Measurements from ENCODE around the gene FOXN3.

FOXN3 gene

DNA sequence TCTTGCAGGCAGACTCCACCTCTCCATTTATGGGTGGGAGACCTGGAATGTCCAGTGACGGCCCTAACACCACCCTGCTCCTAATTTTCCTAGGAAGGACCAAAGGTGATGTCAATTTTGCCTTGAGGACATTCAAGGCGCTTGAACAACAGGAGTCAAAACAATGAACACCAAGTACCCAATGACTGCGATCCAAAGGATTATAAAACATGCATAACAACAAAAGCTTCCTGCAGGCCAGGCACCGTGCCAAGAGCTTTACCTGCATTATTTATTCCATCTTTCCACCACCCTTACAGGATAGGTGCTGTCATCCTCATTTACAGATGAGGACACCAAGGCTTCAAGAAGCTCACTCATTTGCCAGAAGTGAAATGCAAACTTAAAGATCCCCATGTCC, 15.2 kb upstream of the FOXN3 start:
- no peak for DNase-seq (ENCODE audit: low spot score)

DNA sequence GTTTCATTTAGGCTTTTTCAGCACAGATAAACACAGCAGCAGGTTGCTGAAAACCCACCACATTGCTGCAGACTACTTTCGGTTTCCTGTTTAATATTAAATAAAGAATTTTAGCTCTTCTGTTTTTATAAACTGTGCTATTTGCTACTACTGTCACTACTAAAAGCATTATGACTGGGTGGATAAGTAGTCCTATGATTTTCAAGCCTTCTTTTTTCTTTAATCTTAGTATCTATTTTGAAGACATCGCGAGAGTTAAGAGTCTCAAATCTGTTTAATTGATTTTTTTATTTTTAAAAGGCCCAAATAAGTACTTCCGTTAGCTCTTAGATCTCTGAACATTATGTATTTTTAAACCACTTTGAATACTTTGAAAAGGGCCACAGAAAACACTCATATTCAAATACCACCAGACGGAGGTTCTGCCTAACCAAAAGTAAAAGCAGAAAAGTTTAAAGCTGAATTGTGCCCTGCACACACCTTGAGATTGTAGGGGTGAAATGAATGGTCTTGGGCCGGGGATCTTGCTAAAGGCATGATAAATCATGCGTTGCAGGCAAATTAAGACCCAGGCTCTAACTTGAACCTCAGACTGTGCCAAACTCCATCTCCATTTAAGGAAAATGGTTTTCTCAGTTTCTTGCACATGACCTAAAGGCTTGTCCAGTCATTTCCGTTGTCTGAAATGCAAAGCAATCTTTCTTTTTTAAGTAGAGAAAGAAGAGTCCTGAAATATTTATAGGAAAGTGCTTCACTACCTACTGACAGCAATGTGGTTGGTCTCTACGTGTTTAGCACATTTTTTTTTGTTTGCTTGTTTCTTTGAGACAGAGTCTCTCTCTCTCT, 13.6 kb upstream of the FOXN3 start:
- DNase-seq (ENCODE audit: low spot score): no peak

DNA sequence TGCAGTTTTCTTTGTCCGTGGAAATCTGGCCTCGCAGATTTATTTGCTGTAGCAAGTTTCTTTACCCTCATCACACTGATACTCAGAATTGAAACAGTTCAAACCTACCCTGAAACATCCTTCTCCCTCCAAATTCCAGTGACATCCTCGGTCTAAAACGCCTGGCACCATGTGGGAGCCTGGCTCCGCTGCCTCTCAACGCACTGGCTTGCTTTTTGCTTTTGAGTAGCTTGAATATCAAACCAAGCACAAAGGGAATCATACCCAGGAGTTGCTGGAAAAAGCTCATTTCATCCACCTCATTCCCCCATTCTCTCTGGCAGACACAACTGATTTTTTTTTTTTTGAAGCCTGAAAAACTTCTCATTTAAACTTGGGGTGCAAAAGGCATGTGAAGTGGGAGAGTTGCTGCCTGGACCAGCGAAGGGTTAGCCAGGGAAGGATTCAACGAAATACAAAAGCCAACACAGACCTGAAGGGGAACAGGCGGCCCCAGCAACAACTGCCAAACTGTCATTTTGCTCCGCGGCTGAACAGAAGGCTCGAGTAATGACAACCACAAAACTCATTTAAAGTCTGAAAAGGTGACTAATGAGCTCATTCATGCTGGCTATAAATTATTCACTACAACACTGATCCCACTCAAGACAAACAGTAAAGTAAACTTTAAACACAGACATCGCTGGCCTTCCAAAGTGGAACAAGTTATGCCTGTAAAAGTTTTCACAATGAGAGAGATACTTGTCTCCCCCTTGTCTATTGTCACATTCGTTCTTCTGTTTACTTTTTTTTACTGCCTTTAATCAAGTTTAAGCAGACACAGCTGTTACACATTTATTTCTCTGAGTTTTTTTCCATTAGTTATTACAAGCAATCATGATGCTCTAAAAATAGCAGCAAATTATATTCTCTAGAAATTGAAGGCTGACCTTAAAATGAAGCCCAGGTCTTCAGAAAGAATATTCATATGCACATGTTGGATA, 12.5 kb upstream of the FOXN3 start:
- no peak for DNase-seq (ENCODE audit: low spot score)

- no peak for DNase-seq (ENCODE audit: low spot score)
Observed at GRCh38 chr14:89428546-89429198, 11.6 kb upstream of the FOXN3 start.

DNA sequence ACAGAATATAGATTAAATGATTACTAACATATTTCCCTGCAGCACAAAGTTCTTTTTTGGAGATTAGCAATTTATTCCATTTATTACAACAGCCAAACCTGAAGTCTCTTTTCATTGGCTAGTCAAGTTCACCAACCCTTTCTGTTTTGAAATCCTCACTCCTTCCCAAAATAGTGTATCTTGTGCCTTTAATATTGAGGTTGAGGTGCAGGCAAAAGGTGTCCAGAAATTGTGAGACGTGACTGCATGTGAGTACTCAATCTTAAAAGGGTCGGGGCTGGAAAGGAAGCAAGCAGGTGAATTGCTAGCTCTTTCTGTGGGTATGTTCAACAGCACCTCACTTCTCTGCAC, 11.1 kb upstream of the FOXN3 start:
- no peak for DNase-seq (ENCODE audit: low spot score)

GRCh38 chr14:89427426-89428172, 10.6 kb upstream of the FOXN3 start:
- DNase-seq (ENCODE audit: low spot score): no peak

GRCh38 chr14:89425931-89426330, 8.9 kb upstream of the FOXN3 start:
- peak; percentile 47 for DNase-seq (ENCODE audit: low spot score)

DNA sequence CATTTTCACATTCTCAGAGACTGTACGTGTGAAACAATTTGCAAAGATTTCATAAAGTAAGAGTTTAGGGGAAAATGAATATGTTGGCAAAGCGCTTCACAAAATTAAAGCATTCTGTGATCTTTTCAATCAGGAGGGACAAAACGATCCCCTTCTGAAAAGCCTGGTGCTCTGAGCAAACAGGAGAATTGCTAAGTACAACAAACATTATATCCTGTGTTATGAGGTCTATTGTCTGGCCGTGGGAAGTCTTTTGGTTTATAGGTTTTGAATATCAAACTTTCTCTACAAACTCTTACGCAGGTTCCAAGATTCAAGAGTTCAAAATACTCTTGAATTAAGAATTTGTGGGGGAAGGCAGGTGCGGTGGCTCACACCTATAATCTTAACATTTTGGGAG, 7.2 kb upstream of the FOXN3 start:
- no peak for DNase-seq (ENCODE audit: low spot score)

- no peak for DNase-seq (ENCODE audit: low spot score)
Observed at GRCh38 chr14:89422952-89423345, 5.9 kb upstream of the FOXN3 start.

GRCh38 chr14:89422181-89422951, 5.3 kb upstream of the FOXN3 start:
- DNase-seq (ENCODE audit: low spot score): peak; percentile 43

- no peak for DNase-seq (ENCODE audit: low spot score)
Observed at GRCh38 chr14:89420502-89420901, 3.5 kb upstream of the FOXN3 start.

DNA sequence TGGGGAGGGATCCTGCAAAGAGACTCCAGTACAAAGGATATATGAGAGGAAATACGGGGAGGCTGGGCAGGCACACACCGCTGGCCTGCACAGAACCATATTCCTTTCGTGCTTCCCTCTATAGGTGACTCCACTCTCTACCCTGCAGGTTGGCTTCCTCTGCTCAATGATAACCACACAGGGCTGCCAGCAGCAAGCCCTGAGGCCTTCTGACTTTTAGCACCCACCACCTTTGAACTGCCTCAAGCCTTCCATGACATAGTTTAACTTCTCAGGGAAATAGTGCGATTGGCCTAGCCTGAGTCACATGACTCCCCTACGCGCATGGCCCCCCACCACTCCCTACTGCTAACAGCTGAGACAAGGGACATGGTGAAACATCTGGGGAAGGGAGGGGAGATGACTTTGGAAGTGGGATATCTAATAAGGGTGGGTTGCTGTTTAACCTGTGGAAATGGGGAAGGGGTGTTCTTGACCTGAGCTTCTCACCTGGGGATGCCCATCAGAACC, 3.0 kb upstream of the FOXN3 start:
- no peak for DNase-seq (ENCODE audit: low spot score)

GRCh38 chr14:89418976-89419375, 1.9 kb upstream of the FOXN3 start:
- no peak for DNase-seq (ENCODE audit: low spot score)

DNA sequence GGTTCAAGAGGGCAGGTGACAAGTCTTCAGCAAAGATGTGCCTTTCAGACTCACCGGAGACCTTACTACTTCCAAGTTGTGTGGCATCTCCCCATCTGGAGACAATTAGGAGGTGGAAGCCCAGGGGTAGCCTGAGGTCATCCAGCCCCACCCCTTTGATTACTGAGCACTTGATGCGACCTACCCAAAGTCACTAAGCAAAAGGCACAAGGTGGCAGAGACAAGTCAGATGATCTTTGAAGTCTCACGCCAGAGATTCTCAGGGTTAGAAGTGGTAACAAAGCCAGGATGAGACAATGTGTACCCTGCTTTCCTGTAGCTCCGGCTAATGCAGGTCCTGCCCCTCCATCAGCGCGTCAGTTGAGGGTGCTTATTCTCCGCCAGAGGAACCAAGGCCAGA, 1.4 kb upstream of the FOXN3 start:
- no peak for DNase-seq (ENCODE audit: low spot score)

DNA sequence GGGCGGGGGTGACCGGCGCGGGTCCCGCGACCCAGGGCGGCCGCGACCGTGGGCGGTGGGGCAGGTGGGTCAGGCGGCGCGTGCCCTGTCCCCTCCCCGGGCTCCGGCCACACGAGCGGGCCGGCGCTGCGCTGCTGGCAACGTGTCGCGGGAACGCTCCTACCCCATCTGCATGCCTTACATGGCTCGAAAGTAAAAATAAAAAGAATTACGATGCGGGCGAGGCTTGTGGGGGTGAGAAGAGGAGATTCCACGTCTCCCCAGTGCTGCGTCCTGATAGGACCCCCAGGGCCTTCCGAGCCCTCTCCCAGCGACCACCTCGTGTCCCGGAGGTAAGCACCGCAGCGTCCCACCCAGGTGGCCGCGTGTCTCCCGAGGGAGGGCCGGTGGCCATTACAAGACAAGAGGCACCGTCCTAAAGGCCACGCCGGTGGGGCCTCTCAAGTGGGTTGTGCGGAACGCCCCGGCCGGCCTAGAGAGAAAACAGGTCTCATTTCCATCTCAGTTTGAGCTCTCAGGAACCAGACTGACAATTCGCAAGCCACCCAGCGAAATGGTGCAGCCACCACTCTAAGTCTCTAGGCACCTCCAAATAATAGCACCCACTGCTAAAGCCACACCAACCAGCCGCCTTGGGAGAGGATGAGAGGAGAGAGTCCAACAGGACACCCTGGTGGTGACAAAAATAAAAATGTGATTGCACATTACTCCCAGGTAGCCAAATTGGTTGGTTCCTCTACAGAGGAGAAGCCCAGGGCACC, 612 bp upstream of the FOXN3 start:
- DNase-seq (ENCODE audit: low spot score): peak; percentile 70

- DNase-seq (ENCODE audit: low spot score): peak; percentile 94
Observed at GRCh38 chr14:89416002-89416995, 734 bp downstream of the FOXN3 start.

DNA sequence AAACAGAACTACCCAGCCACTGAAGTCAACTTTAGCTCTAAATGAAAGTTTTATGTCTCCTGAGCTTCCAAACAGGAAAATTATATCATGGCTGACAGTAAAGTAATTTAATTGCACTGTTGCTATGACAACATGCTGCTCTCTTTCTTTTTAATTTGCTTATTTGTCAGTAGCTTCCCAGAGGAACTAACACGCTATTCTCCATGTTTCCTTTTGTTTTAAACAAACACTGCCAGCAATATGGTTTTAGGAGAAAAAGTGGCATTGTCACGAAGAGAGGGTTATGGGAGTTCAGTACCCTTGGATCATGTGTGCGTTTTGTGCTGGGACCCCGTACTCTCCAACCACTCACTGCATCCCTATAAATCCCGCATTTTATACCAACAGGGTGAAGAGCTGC, 1.9 kb downstream of the FOXN3 start:
- no peak for DNase-seq (ENCODE audit: low spot score)

DNA sequence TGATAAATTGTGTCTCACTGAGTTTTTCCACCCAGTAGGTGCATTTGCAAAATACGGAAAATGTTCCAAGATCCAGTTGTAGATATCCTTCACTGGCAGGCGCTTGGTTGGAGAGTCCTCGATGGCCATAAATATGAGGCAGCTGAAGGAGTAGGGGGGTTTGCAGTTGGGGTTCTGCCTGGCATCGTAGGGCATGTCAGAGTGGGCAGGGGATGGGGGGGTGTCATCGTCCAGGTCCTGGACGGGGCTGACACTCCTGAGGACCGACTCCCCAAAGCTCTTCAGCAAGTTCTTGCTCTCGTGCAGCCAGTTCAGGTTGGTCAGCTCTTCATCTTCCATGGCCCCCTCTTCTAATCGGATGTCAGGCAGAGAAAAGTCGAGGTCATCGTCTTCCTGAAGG, 5.1 kb downstream of the FOXN3 start:
- DNase-seq (ENCODE audit: low spot score): no peak

GRCh38 chr14:89409961-89410360, 7.1 kb downstream of the FOXN3 start:
- no peak for DNase-seq (ENCODE audit: low spot score)

All from LoVo (cell line).